H9 (cell line): ENCODE results near the gene PCGF3. TPM values are rescaled to one million over a fixed set of nuclear protein-coding genes. Genes with fewer than 3 reads are reported as not detected.

Source experiments
- DNase-seq: peaks from one replicate; pipeline ENCODE4 v3.0.0-alpha.2; 2017
- H2AFZ ChIP-seq: one replicate; pipeline ENCODE4 v1.6.1; 2013; ENCODE audit warnings: mild to moderate bottlenecking, low read length, control low read depth, moderate library complexity
- H2AK5ac ChIP-seq: 2 replicates; pipeline ENCODE4 v1.6.1; 2013; ENCODE audit warnings: low read length, control low read depth, mixed read lengths; ENCODE audit not compliant: insufficient read length
- H2BK120ac ChIP-seq: one replicate; pipeline ENCODE4 v1.6.1; 2013; ENCODE audit warnings: low read depth, mild to moderate bottlenecking, low read length, control low read depth, inconsistent platforms; ENCODE audit not compliant: poor library complexity, severe bottlenecking
- H2BK12ac ChIP-seq: 2 replicates; pipeline ENCODE4 v1.6.1; 2013; ENCODE audit warnings: low read length, control low read depth, mixed read lengths, low read depth; ENCODE audit not compliant: insufficient read length
- H2BK15ac ChIP-seq: 2 replicates; pipeline ENCODE4 v1.6.1; 2013; ENCODE audit warnings: low read depth, low read length, control low read depth
- H2BK20ac ChIP-seq: one replicate; pipeline ENCODE4 v1.6.1; 2013; ENCODE audit warnings: low read depth, mild to moderate bottlenecking, low read length, control low read depth, inconsistent platforms; ENCODE audit not compliant: poor library complexity, severe bottlenecking
- H2BK5ac ChIP-seq: 2 replicates; pipeline ENCODE4 v1.6.1; 2013; ENCODE audit warnings: low read length, control low read depth, mixed read lengths; ENCODE audit not compliant: insufficient read length
- H3K14ac ChIP-seq: 2 replicates; pipeline ENCODE4 v1.6.1; 2013; ENCODE audit warnings: low read length, control low read depth; ENCODE audit not compliant: insufficient read depth
- H3K18ac ChIP-seq: 2 replicates; pipeline ENCODE4 v1.6.1; 2013; ENCODE audit warnings: low read depth, mild to moderate bottlenecking, mixed read lengths, low read length, control low read depth; ENCODE audit not compliant: insufficient read length
- H3K23ac ChIP-seq: 2 replicates; pipeline ENCODE4 v1.6.1; 2013; ENCODE audit warnings: low read length, control low read depth, mixed read lengths, low read depth; ENCODE audit not compliant: insufficient read length
- H3K23me2 ChIP-seq: 2 replicates; pipeline ENCODE4 v1.6.1; 2013; ENCODE audit warnings: low read depth, mild to moderate bottlenecking, mixed read lengths, low read length, control low read depth; ENCODE audit not compliant: insufficient read length, poor library complexity, severe bottlenecking
- H3K27ac ChIP-seq: 2 replicates; pipeline ENCODE4 v1.5.1; 2013; ENCODE audit warnings: low read length, control low read depth, mixed read lengths, low read depth; ENCODE audit not compliant: insufficient read length
- H3K27me3 ChIP-seq: 2 replicates; pipeline ENCODE4 v1.6.1; 2013; ENCODE audit warnings: low read length, control low read depth, inconsistent platforms; ENCODE audit not compliant: insufficient read depth
- H3K4ac ChIP-seq: 2 replicates; pipeline ENCODE4 v1.6.1; 2013; ENCODE audit warnings: low read depth, mild to moderate bottlenecking, control low read depth, inconsistent platforms, low read length, moderate library complexity
- H3K4me1 ChIP-seq: 2 replicates; pipeline ENCODE4 v1.6.1; 2013; ENCODE audit warnings: low read length, control low read depth, inconsistent platforms; ENCODE audit not compliant: insufficient read depth
- H3K4me2 ChIP-seq: 2 replicates; pipeline ENCODE4 v1.6.1; 2013; ENCODE audit warnings: low read length, control low read depth, mixed read lengths; ENCODE audit not compliant: insufficient read length, insufficient read depth
- H3K56ac ChIP-seq: 2 replicates; pipeline ENCODE4 v1.6.1; 2013; ENCODE audit warnings: low read depth, mild to moderate bottlenecking, mixed read lengths, low read length, control low read depth; ENCODE audit not compliant: insufficient read length
- H3K79me1 ChIP-seq: 2 replicates; pipeline ENCODE4 v1.6.1; 2013; ENCODE audit warnings: low read depth, mild to moderate bottlenecking, moderate library complexity, low read length, control low read depth, inconsistent platforms; ENCODE audit not compliant: insufficient read depth, poor library complexity, severe bottlenecking
- H3K79me2 ChIP-seq: 2 replicates; pipeline ENCODE4 v1.6.1; 2013; ENCODE audit warnings: low read length, control low read depth, inconsistent platforms; ENCODE audit not compliant: insufficient read depth
- H3K9ac ChIP-seq: 2 replicates; pipeline ENCODE4 v1.6.1; 2013; ENCODE audit warnings: low read length, control low read depth, mixed read lengths; ENCODE audit not compliant: insufficient read length; ENCODE audit errors: extremely low read depth
- H3K9me3 ChIP-seq: one replicate; pipeline ENCODE4 v1.6.1; 2013; ENCODE audit warnings: low read depth, low read length, inconsistent platforms; ENCODE audit not compliant: control insufficient read depth
- H3T11ph ChIP-seq: one replicate; pipeline ENCODE4 v1.6.1; 2013; ENCODE audit warnings: mild to moderate bottlenecking, low read length, control low read depth, inconsistent platforms
- H4K20me1 ChIP-seq: one replicate; pipeline ENCODE4 v1.6.1; 2013; ENCODE audit not compliant: control insufficient read depth, insufficient read length, insufficient read depth
- H4K5ac ChIP-seq: 2 replicates; pipeline ENCODE4 v1.6.1; 2013; ENCODE audit warnings: low read depth, mild to moderate bottlenecking, mixed read lengths, low read length, control low read depth; ENCODE audit not compliant: insufficient read length
- H4K8ac ChIP-seq: replicated peaks from 2 replicates; pipeline ENCODE4 v1.6.1; 2013; ENCODE audit warnings: low read length, control low read depth, mixed read lengths, low read depth; ENCODE audit not compliant: insufficient read length
- H4K91ac ChIP-seq: 2 replicates; pipeline ENCODE4 v1.6.1; 2013; ENCODE audit warnings: low read depth, mild to moderate bottlenecking, moderate library complexity, mixed read lengths, low read length, control low read depth; ENCODE audit not compliant: insufficient read length
- H3K27ac Mint-ChIP-seq, 3 experiments: 2 replicates in 2 of 3; 3 replicates in 1 of 3; pipeline ENCODE4 v1.8.0; 2020 to 2021; ENCODE audit warnings: mixed read lengths in 3 of 3, mild to moderate bottlenecking in 1 of 3, moderate library complexity in 1 of 3
- H3K27me3 Mint-ChIP-seq: 2 replicates; pipeline ENCODE4 v1.8.0; 2021; ENCODE audit warnings: low read depth, mild to moderate bottlenecking, moderate library complexity, mixed read lengths
- H3K36me3 Mint-ChIP-seq, 3 experiments: 2 replicates in 2 of 3; 3 replicates in 1 of 3; pipeline ENCODE4 v1.8.0; 2020 to 2021; ENCODE audit warnings: low read depth in 3 of 3, mixed read lengths in 3 of 3; ENCODE audit not compliant: insufficient read depth in 1 of 3
- H3K4me1 Mint-ChIP-seq, 2 experiments: 2 replicates each; pipeline ENCODE4 v1.8.0; 2020; ENCODE audit warnings: mixed read lengths in 2 of 2
- H3K4me3 Mint-ChIP-seq, 2 experiments: 2 replicates in 1 of 2; 3 replicates in 1 of 2; pipeline ENCODE4 v1.8.0; 2020 to 2021; ENCODE audit warnings: mild to moderate bottlenecking in 2 of 2, mixed read lengths in 2 of 2, moderate library complexity in 1 of 2
- H3K9me3 Mint-ChIP-seq, 2 experiments: 2 replicates in 1 of 2; 3 replicates in 1 of 2; pipeline ENCODE4 v1.8.0; 2020; ENCODE audit warnings: mild to moderate bottlenecking in 2 of 2, mixed read lengths in 2 of 2, moderate library complexity in 1 of 2
- WGBS: extraction: QIAGEN DNeasy Blood & Tissue Kit; methylation state at CpG from one replicate; pipeline ENCODE4 v1.1.7; 2013; ENCODE audit warnings: missing lambda C conversion rate, low lambda C conversion rate, mixed read lengths; ENCODE audit not compliant: insufficient read length; ENCODE audit errors: extremely low coverage; 5-methylcytosine and 5-hydroxymethylcytosine counted together
- total RNA-seq: library from RNA; stranded (reverse); gene quantifications from 2 replicates; pipeline ENCODE4 v1.2.1, GENCODE V29; 2021
- TF ChIP-seq, protein P1 (sequence below): fragments of 200-600 bp; sonication (generic); conservative IDR thresholded peaks from 3 replicates; pipeline ENCODE4 v1.8.0; 2021; ENCODE audit warnings: antibody characterized with exemption, mild to moderate bottlenecking

PCGF3 gene
- total RNA-seq, 1 experiment from 2014 or later, result 43.1 TPM

GRCh38 chr4:688854-689681 is 16.6 kb upstream of the PCGF3 start, which contains the start of gene SLC49A3:
Gene SLC49A3, minus strand, starts transcription at chr4:689151. Its CDS starts 24 bp downstream, at chr4:689127.
- no peak within 1 kb of the TSS for H2BK15ac ChIP-seq
- no peak within 1 kb of the TSS for H2AK5ac ChIP-seq
- H2BK120ac ChIP-seq, result no peak within 1 kb of the TSS
- H3K9ac ChIP-seq, result no peak within 1 kb of the TSS
- H3K4me1 ChIP-seq, result peaks cover 7% of the 10 kb centered on the region; the same call in 1 of the 2 replicates
- H3K14ac ChIP-seq, result peak within 1 kb of the TSS; percentile 44; the same call in 1 of the 2 replicates
- DNase-seq, result peak; percentile 69
- no peak within 1 kb of the TSS for H3K56ac ChIP-seq
- H3T11ph ChIP-seq, result no peak within 1 kb of the TSS
- no peak within 1 kb of the TSS for H4K91ac ChIP-seq
- no peaks in the 10 kb centered on the region for H3K79me1 ChIP-seq
- no peak within 1 kb of the TSS for H3K27ac ChIP-seq
- TF ChIP-seq, protein P1, sequence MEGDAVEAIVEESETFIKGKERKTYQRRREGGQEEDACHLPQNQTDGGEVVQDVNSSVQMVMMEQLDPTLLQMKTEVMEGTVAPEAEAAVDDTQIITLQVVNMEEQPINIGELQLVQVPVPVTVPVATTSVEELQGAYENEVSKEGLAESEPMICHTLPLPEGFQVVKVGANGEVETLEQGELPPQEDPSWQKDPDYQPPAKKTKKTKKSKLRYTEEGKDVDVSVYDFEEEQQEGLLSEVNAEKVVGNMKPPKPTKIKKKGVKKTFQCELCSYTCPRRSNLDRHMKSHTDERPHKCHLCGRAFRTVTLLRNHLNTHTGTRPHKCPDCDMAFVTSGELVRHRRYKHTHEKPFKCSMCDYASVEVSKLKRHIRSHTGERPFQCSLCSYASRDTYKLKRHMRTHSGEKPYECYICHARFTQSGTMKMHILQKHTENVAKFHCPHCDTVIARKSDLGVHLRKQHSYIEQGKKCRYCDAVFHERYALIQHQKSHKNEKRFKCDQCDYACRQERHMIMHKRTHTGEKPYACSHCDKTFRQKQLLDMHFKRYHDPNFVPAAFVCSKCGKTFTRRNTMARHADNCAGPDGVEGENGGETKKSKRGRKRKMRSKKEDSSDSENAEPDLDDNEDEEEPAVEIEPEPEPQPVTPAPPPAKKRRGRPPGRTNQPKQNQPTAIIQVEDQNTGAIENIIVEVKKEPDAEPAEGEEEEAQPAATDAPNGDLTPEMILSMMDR, result peak; percentile 16; the same call in 1 of the 3 replicates
- no CpG with 5 or more reads among the region's 59 CpGs for WGBS
- H3K23me2 ChIP-seq, result no peaks in the 10 kb centered on the region
- Mint-ChIP-seq H3K27ac (no peak within 1 kb of the TSS), H3K9me3 (no peaks in the 10 kb centered on the region; a peak in 1 of 5 replicates), H3K27me3 (peaks cover 6% of the 10 kb centered on the region), H3K4me3 (peak within 1 kb of the TSS; percentile 55 to 60), H3K4me1 (peaks cover 15 to 38% of the 10 kb centered on the region in 2 experiments), H3K36me3 (peaks cover 0 to 3% (median 0%) of the 10 kb centered on the region in 3 experiments; a peak in 1 of 7 replicates)
- no peaks in the 10 kb centered on the region for H3K27me3 ChIP-seq
- H3K4me2 ChIP-seq, result peak within 1 kb of the TSS; percentile 20
- H2BK5ac ChIP-seq, result no peak within 1 kb of the TSS
- H2BK12ac ChIP-seq, result no peak within 1 kb of the TSS
- peak within 1 kb of the TSS; percentile 3 for H3K18ac ChIP-seq
- H3K9me3 ChIP-seq, result no peaks in the 10 kb centered on the region
- H2AFZ ChIP-seq, result no peak within 1 kb of the TSS
- no peaks in the 10 kb centered on the region for H4K20me1 ChIP-seq
- H3K23ac ChIP-seq, result no peak within 1 kb of the TSS
- no peak within 1 kb of the TSS for H3K4ac ChIP-seq
- H2BK20ac ChIP-seq, result no peak within 1 kb of the TSS
- H4K8ac ChIP-seq, result no peak within 1 kb of the TSS
- H4K5ac ChIP-seq, result no peak within 1 kb of the TSS
- H3K79me2 ChIP-seq, result no peaks in the 10 kb centered on the region
